ENCODE results near the gene KCNA2.

DNA sequence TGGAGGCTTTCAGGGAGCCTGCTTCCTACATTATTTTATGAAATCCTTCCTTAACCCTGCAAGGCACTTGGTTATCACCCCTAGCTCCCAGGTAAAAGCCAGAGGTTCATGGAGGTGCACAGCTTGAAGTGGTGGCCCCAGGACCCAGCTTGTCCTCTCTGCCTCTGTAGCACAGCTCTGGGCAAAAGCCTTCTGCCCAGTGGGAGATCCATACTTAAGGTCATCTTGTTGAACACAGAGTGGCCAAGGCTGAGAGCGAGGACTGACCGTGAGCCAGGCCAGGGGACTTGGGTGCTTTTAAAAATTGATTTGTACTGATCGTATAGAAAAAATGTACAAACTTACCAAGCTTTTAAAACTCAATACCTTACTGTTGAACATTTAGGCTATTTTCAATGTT, 33.4 kb downstream of the KCNA2 start:
- TF ChIP-seq, protein P1, sequence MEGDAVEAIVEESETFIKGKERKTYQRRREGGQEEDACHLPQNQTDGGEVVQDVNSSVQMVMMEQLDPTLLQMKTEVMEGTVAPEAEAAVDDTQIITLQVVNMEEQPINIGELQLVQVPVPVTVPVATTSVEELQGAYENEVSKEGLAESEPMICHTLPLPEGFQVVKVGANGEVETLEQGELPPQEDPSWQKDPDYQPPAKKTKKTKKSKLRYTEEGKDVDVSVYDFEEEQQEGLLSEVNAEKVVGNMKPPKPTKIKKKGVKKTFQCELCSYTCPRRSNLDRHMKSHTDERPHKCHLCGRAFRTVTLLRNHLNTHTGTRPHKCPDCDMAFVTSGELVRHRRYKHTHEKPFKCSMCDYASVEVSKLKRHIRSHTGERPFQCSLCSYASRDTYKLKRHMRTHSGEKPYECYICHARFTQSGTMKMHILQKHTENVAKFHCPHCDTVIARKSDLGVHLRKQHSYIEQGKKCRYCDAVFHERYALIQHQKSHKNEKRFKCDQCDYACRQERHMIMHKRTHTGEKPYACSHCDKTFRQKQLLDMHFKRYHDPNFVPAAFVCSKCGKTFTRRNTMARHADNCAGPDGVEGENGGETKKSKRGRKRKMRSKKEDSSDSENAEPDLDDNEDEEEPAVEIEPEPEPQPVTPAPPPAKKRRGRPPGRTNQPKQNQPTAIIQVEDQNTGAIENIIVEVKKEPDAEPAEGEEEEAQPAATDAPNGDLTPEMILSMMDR (IDR thresholded peaks at IDR 0.05) = no peak
- no peak for TF ChIP-seq POLR2A (IDR thresholded peaks at IDR 0.05; ENCODE audit: low read depth)

All from esophagus muscularis mucosa (tissue), 3 donors.